NCI-H1417 (cell line): ENCODE results near the gene KDM4D.
A peak's percentile ranks its signal among the peaks of the same experiment; 100 is the strongest.
"Not testable (repeated sequence)": the region's sequence is repeated elsewhere in the genome, so short reads cannot be mapped to it uniquely, and the experiment has no call there.

Experiments
- DNase-seq, 3 experiments: peaks; one replicate each; lab custom pipeline; 2025; lab: John Stamatoyannopoulos, UW

KDM4D gene

DNA sequence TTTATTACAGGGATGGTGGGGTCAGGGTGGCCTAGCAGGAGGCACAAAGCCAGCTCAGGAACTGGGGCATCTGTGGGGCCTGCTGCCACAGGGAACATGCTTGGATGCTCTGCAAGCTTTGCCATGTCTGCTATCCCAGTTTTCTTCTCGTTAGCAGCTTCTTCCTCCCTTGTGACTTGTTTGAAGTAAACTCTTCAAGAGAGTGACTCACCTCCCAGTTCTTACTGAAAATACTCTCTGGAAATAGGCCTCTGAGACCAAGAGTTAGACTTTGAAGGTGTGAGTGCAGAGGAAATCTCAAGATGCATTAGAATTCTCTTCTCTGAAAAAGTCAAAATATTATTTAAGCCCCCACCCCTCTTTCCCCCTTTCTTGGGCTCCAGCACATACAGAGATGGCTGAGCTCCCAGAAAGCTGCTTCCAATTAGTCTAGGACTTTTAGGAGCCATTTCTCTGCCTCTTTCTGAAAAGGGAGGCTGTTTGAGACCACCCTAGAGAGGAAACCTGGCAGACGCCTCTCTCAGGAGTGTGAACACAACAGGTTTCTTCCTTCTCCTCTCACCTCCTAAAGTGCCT lies 15.3 kb upstream of the KDM4D start:
- DNase-seq, result no peak

DNA sequence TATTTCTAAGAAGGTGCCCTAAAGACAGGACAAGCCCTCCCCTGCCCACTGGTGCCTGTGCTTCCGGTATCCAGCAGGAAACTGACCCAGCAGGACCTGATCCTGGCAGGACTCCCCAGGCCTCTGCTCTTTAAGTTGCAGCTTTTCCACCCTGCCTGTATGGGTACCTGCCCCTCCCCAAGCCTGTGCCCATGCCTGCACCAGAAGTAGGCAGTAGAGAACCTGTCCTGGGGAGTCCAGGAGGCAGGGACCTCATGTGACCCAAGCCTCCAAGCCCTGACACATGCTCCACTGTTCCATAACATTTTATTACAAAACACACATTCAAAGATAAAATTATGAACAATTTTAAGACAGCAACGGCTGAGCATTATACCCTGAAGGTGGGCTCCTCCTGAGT lies 14.3 kb upstream of the KDM4D start:
- DNase-seq, result no peak

DNA sequence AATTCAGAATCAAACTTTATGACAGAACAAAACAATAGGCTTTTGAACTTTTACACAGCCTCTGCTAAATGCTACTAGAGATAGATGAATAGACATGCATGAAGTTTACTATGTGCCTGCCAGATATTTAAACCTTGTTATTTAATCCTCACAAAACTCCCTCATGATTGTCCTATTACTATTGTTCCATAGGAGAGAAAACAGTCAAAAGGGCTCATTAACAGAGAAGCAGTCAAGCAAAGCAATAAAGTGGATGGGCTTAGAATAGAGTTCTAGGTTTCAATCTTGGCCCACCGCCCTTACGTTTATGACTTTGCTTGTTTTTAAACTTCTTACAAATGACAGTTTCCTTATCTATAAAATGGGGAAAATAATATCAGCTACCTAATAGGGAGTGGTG lies 13.0 kb upstream of the KDM4D start:
- DNase-seq, result no peak

GRCh38 chr11:94961255-94961654 lies 12.3 kb upstream of the KDM4D start:
- DNase-seq, result no peak

DNA sequence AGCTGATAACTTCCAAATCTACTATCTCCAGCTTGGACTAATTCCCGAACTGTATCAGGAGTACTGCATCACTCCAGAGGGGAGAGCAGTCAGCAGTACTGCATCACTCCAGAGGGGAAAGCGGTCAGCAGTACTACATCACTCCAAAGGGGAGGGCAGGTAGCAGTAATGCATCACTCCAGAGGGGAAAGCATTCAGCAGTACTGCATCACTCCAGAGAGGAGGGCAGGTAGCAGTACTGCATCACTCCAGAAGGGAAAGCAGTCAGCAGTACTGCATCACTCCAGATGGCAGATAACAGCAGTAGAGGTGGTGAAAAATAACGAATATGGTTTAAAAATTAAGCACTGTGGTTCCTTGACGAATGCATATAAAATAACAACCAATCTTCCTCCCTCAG lies 8.6 kb upstream of the KDM4D start:
- DNase-seq, result no peak

- DNase-seq, result peak in 1 of 3 experiments; percentile 35
Observed at GRCh38 chr11:94968334-94968958, 5.1 kb upstream of the KDM4D start.

DNA sequence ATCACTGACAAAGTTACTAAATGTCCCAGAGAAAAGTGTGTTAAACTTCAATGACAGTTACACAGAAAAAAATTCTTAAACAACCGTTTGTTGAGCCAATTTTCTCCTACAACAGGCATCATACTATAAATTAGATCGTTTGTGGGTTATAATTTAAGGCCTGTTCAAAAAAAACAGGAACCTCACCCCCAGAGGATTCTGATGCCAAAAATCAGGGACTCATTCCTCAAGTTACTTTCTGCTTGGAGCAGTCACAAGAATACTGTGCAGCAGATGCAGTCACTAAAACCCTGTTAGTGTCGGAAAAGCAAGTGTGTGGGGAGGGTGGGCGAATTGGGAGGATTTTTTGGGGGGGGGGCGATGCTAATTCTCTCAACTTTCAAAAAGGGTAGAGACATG lies 810 bp upstream of the KDM4D start:
- no peak for DNase-seq

GRCh38 chr11:94974178-94974577 lies 669 bp downstream of the KDM4D start:
- no peak for DNase-seq

- DNase-seq, result no peak
Observed at GRCh38 chr11:94975599-94975998, 2.1 kb downstream of the KDM4D start.

GRCh38 chr11:94987378-94987777 lies 13.9 kb downstream of the KDM4D start:
- DNase-seq, result no peak

DNA sequence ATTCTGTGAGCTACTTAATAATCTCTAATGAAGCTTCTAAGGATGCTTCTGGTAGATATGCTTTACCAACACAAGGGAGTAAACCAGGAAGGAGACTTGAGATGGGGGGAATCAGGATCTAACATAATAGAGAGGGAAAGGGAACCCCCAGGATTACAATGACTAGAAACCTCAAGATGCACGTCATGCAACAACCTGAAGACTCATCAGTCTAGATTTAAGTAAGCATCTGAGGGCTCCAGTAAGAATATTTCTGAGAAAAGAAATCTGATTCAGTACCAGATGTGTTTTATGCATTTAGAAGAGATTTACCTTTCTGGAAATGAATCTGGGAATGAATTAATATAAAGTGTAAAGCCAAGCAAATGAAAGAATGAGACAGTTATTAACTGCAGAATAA lies 15.2 kb downstream of the KDM4D start:
- DNase-seq, result no peak

DNA sequence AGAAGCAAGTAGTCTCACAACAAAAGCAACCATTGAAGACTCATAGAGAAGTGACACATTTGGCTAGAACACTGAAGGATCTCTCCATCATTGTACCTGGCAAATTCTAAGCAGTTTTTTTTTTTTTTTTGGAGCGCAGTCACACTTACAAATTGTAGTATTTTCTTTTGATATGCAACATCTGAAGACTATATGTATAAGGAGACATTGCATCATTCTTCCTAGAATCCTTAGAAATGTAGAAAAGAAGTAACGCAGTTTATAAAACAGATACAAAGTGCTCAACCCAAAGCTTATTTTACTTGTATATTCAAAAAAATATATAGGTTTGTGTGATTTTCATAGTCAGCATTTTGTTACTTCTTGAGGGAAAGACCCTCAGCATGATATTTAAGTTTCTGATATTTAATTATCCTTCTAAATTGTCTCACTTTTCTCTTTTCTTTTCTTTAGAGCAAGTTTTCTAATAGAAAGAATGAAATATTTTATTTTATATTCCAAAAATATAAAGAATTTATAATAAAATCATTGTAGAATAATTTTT lies 20.0 kb downstream of the KDM4D start:
- DNase-seq, result no peak

- DNase-seq, result no peak
Observed at GRCh38 chr11:94997437-94997836, 23.9 kb downstream of the KDM4D start.

DNA sequence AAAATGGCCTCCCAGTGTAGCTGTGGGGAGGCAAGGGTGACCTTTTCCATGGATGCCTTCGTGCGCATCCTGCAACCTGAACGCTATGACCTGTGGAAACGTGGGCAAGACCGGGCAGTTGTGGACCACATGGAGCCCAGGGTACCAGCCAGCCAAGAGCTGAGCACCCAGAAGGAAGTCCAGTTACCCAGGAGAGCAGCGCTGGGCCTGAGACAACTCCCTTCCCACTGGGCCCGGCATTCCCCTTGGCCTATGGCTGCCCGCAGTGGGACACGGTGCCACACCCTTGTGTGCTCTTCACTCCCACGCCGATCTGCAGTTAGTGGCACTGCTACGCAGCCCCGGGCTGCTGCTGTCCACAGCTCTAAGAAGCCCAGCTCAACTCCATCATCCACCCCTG lies 24.8 kb downstream of the KDM4D start:
- DNase-seq, result no peak

DNA sequence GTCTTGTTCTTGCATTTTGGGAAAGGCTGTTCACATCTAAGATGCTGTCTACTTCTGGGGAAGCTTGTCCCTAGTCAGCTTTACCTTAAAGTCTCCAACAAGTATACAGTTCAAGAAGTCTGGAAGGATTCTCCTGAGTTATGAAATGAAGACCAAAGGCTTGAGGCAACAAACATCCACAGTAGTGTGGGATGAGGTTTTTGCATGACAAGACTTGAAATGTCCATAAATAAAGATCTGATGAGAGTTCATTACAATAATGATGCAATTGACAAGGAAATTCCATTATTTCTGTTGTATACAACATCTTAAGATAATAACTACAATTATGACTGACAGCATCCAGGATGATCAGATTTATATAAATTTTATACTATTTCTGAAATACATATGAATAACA lies 30.2 kb downstream of the KDM4D start:
- DNase-seq, result no peak

DNA sequence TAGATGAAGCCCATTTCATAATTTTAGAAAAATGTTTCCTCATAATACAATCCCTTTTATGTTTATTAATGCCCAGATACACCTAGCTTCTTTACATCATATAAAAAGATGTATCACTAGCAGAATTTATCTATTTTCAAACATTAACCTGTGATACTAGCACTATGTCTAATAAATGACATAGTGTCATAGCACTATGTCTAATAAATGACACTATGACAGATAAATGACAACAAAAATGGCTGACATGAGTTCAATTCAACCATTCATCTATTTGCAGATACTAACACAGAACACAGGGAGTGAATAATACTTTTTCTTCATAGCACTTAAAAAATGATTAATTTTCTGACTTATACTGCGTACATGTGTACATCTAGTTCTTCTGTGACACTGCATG lies 32.1 kb downstream of the KDM4D start:
- DNase-seq, result no peak

DNA sequence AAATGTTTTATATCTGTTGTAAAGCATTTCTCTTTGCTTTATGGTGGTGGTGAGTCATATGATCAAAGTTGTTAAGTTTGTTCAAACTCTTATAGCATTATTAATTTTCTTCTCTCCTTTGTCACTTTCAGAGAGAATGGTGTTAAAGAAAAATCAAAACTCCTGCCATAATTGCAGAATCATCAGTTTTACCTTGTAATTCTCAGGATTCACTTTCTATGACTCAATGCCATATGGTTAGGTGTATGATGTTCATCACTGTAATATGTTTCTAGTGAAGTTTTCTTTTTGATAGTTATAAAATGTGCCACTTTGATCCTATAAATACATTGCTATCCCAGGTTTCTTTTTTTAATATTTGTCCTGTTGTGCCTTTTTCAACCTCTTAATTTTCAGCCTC lies 37.9 kb downstream of the KDM4D start:
- no peak for DNase-seq

- no peak for DNase-seq
Observed at GRCh38 chr11:95014184-95014821, 40.8 kb downstream of the KDM4D start.

GRCh38 chr11:95016139-95016538 lies 42.6 kb downstream of the KDM4D start:
- no peak for DNase-seq

- DNase-seq, result not testable (repeated sequence)
Observed at GRCh38 chr11:95021468-95021867, 48.0 kb downstream of the KDM4D start.

GRCh38 chr11:95024958-95025357 lies 51.4 kb downstream of the KDM4D start, which contains the start of gene KDM4E:
Gene KDM4E (plus strand): TSS chr11:95025258. CDS start chr11:95025558, 300 bp downstream.
- no peak for DNase-seq

DNA sequence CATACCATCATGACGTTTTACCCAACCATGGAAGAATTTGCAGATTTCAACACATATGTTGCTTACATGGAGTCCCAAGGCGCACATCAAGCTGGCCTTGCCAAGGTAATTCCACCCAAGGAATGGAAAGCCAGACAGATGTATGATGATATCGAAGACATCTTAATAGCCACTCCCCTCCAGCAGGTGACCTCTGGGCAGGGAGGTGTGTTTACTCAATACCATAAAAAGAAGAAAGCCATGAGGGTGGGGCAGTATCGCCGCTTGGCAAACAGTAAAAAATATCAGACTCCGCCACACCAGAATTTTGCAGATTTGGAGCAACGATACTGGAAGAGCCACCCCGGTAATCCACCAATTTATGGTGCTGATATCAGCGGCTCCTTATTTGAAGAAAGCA lies 52.1 kb downstream of the KDM4D start:
- not testable (repeated sequence) for DNase-seq

- no peak for DNase-seq
Observed at GRCh38 chr11:95028357-95028756, 54.8 kb downstream of the KDM4D start.
